ENCODE measurements around the gene FBXW9.

The FBXW9 gene

DNA sequence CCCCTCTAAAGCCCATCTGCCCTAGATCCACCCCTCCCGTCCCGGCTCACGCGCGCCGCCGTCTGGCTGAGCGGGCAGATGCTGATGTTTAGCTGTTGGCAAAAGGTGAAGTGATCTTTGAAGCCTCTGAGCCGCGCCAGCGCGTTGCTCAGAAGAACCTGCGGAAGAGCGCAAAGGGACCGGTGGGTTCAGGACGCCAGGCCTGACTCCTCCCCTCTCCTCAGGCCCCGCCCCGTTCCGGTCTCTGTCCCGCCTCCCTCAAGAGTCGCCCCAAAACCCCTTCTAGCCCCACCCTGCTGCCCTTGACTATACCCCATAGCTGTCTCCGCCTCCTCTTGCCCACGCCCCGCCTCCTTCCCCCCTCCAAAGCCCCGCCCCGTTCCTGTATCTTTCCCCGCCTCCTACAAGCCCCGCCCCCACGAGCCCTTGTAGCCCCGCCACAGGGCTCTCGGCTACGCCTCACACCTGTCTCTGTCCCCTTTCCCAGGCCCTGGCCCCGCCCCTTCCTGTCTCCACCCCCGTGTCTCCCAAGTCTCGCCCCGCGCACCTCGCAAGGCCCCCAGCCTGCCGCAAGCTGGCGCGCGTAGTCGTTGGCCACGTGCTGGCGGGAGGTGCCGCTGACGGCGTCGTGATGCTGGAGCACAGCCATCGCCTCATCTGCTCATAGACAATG lies 39.4 kb downstream of the FBXW9 start:
- TF ChIP-seq ARNTL (CRISPR knock-in tag; IDR thresholded peaks at IDR 0.05; ENCODE audit: borderline replicate concordance, low read depth) (no peak), GLIS3 (CRISPR knock-in tag; IDR thresholded peaks at IDR 0.05) (no peak), CSDC2 (CRISPR knock-in tag; IDR thresholded peaks at IDR 0.05) (no peak), ZC3H10 (CRISPR knock-in tag; IDR thresholded peaks at IDR 0.05) (no peak), SNAI2 (CRISPR knock-in tag; IDR thresholded peaks at IDR 0.05) (no peak), RARB (CRISPR knock-in tag; IDR thresholded peaks at IDR 0.05) (no peak), TOX (CRISPR knock-in tag; IDR thresholded peaks at IDR 0.05; ENCODE audit: borderline replicate concordance) (no peak), ZFP3 (CRISPR knock-in tag; IDR thresholded peaks at IDR 0.05) (no peak), ZFP30 (CRISPR knock-in tag; IDR thresholded peaks at IDR 0.05) (no peak), OSR1 (CRISPR knock-in tag; IDR thresholded peaks at IDR 0.05) (no peak), ZNF70 (CRISPR knock-in tag; IDR thresholded peaks at IDR 0.05) (no peak)
- TF ChIP-seq, protein P1, sequence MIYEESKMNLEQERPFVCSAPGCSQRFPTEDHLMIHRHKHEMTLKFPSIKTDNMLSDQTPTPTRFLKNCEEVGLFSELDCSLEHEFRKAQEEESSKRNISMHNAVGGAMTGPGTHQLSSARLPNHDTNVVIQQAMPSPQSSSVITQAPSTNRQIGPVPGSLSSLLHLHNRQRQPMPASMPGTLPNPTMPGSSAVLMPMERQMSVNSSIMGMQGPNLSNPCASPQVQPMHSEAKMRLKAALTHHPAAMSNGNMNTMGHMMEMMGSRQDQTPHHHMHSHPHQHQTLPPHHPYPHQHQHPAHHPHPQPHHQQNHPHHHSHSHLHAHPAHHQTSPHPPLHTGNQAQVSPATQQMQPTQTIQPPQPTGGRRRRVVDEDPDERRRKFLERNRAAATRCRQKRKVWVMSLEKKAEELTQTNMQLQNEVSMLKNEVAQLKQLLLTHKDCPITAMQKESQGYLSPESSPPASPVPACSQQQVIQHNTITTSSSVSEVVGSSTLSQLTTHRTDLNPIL (CRISPR knock-in tag; IDR thresholded peaks at IDR 0.05; ENCODE audit: low read depth), result no peak
- TF ChIP-seq, protein P2, sequence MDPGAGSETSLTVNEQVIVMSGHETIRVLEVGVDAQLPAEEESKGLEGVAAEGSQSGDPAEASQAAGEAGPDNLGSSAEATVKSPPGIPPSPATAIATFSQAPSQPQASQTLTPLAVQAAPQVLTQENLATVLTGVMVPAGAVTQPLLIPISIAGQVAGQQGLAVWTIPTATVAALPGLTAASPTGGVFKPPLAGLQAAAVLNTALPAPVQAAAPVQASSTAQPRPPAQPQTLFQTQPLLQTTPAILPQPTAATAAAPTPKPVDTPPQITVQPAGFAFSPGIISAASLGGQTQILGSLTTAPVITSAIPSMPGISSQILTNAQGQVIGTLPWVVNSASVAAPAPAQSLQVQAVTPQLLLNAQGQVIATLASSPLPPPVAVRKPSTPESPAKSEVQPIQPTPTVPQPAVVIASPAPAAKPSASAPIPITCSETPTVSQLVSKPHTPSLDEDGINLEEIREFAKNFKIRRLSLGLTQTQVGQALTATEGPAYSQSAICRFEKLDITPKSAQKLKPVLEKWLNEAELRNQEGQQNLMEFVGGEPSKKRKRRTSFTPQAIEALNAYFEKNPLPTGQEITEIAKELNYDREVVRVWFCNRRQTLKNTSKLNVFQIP (CRISPR knock-in tag; IDR thresholded peaks at IDR 0.05; ENCODE audit: borderline replicate concordance, low read depth), result no peak
- ATAC-seq, result no peak

DNA sequence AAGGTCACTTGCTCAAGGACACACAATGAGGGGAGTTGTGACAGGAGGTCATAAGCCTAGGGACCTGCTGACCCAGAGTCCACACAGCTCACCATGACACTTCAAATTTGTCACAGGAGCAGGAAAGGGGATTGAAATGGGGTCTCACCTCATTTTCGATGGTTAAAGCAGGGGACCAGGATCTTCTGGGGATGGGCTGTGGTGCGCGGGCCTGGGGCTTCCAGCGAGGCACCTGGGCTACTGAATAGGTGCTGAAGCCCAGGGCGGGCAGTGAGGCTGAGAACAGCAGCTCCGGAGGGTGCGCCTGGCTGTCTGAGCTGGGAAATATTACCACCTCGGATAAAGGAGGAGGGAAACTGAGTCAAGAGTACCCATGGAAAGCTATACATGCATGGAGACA lies 40.9 kb downstream of the FBXW9 start:
- no peak for TF ChIP-seq SNAI2 (CRISPR knock-in tag; IDR thresholded peaks at IDR 0.05)
- TF ChIP-seq ISL1 (CRISPR knock-in tag; IDR thresholded peaks at IDR 0.05), result no peak
- no peak for TF ChIP-seq GLIS3 (CRISPR knock-in tag; IDR thresholded peaks at IDR 0.05)
- TF ChIP-seq, protein P3, sequence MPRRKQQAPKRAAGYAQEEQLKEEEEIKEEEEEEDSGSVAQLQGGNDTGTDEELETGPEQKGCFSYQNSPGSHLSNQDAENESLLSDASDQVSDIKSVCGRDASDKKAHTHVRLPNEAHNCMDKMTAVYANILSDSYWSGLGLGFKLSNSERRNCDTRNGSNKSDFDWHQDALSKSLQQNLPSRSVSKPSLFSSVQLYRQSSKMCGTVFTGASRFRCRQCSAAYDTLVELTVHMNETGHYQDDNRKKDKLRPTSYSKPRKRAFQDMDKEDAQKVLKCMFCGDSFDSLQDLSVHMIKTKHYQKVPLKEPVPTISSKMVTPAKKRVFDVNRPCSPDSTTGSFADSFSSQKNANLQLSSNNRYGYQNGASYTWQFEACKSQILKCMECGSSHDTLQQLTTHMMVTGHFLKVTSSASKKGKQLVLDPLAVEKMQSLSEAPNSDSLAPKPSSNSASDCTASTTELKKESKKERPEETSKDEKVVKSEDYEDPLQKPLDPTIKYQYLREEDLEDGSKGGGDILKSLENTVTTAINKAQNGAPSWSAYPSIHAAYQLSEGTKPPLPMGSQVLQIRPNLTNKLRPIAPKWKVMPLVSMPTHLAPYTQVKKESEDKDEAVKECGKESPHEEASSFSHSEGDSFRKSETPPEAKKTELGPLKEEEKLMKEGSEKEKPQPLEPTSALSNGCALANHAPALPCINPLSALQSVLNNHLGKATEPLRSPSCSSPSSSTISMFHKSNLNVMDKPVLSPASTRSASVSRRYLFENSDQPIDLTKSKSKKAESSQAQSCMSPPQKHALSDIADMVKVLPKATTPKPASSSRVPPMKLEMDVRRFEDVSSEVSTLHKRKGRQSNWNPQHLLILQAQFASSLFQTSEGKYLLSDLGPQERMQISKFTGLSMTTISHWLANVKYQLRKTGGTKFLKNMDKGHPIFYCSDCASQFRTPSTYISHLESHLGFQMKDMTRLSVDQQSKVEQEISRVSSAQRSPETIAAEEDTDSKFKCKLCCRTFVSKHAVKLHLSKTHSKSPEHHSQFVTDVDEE (CRISPR knock-in tag; IDR thresholded peaks at IDR 0.05), result no peak
- TF ChIP-seq ZNF8 (CRISPR knock-in tag; IDR thresholded peaks at IDR 0.05), result no peak
- no peak for TF ChIP-seq ARNTL (CRISPR knock-in tag; IDR thresholded peaks at IDR 0.05; ENCODE audit: borderline replicate concordance, low read depth)
- no peak for TF ChIP-seq OSR1 (CRISPR knock-in tag; IDR thresholded peaks at IDR 0.05)
- TF ChIP-seq, protein P1 (CRISPR knock-in tag; IDR thresholded peaks at IDR 0.05; ENCODE audit: low read depth), result no peak
- TF ChIP-seq ESRRG (CRISPR knock-in tag; IDR thresholded peaks at IDR 0.05), result no peak
- no peak for TF ChIP-seq ZFP3 (CRISPR knock-in tag; IDR thresholded peaks at IDR 0.05)
- TF ChIP-seq BACH2 (CRISPR knock-in tag; IDR thresholded peaks at IDR 0.05; ENCODE audit: borderline replicate concordance), result no peak
- no peak for TF ChIP-seq TCF4 (CRISPR knock-in tag; IDR thresholded peaks at IDR 0.05; ENCODE audit: borderline replicate concordance)
- TF ChIP-seq TOX (CRISPR knock-in tag; IDR thresholded peaks at IDR 0.05; ENCODE audit: borderline replicate concordance), result no peak
- no peak for TF ChIP-seq ZNF70 (CRISPR knock-in tag; IDR thresholded peaks at IDR 0.05)

DNA sequence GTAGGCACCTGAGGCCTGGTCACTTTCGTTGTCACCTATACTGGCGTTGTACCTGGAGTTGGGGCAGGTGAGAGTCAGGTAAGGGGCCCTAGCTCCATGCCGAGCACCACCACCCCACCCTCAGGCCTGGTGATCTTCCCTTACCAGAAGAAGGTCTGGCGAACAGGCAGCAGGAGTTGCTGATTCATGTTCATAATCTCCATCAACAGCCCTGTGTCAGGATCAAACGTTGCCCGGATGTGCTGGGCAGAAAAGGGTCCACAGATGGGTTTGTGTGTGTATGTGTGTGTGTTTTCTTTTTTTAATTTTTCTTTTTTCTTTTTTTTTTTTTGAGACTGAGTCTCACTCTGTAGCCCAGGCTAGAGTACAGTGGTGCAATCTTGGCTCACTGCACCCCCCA lies 44.2 kb downstream of the FBXW9 start:
- no peak for ATAC-seq
- TF ChIP-seq, protein P3 (CRISPR knock-in tag; IDR thresholded peaks at IDR 0.05), result no peak
- TF ChIP-seq, protein P2 (CRISPR knock-in tag; IDR thresholded peaks at IDR 0.05; ENCODE audit: borderline replicate concordance, low read depth), result no peak
- TF ChIP-seq GLIS3 (CRISPR knock-in tag; IDR thresholded peaks at IDR 0.05), result no peak
- TF ChIP-seq ESRRG (CRISPR knock-in tag; IDR thresholded peaks at IDR 0.05), result no peak

More for the DNA sequence above, 40.9 kb downstream of the FBXW9 start:
- ATAC-seq, result no peak

All from SK-N-SH treated with all-trans-retinoic acid at 6 μM for 48 hours (cell line).